ENCODE data around the gene SND1. TPM values are rescaled to one million over a fixed set of nuclear protein-coding genes. Genes with fewer than 3 reads are reported as not detected.

Gene SND1
- total RNA-seq, 2 experiments from 2014 or later = 193 to 214 TPM

DNA sequence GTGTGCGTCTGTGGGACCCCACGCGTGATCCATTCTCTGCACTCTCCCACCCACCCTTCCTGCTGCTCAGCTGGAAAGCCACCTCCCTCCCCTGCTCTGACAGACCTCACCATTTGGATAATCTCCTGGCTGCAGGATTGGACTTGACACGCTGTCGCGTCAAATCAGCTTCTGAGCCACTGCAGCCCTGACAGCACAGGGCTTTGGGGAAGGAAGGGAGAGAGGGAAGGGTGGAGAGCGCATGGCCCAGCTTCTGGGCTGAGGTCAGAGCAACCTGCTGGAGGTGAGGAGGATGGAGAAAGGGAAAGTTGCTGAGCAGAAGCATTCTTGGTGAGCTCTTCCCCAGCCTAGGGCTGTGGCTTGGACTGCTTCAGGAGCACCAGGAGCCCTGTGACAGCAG, 428.2 kb downstream of the SND1 start:
- POLR2A ChIA-PET = no interaction called here
- ATAC-seq = no peak

DNA sequence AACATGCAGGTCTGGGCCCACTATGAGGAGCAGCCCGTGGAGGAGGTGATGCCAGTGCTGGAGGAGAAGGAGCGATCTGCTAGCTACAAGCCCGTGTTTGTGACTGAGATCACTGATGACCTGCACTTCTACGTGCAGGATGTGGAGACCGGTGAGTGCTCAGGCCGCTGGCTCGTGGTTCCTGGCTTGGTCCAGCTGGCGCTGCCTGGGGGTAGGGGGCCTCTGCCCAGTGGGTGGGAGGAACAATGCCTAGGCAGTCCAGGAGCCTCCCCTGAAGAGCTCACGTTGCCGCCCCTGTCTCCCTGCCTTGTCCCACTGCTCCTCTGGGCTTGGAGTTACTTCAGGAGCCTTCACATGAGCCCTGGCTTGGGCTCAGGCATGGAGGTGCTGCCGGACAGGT, 429.4 kb downstream of the SND1 start:
- no peaks in the 10 kb centered on the region for H3K4me1 Mint-ChIP-seq
- H3K4me3 Mint-ChIP-seq = no peak overlapping the region
- peaks cover 12% of the 10 kb centered on the region for H3K36me3 Mint-ChIP-seq (ENCODE audit: low read depth)
- no peak for DNase-seq
- intact Hi-C loops (cut with DNase I, micrococcal nuclease) = no loop called here
- H3K27me3 Mint-ChIP-seq = no peaks in the 10 kb centered on the region
- no peak overlapping the region for H3K27ac Mint-ChIP-seq
- CTCF ChIA-PET = no interaction called here
- ATAC-seq = no peak
- POLR2A ChIA-PET = no interaction called here
- no peaks in the 10 kb centered on the region for H3K9me3 Mint-ChIP-seq (ENCODE audit: low read depth)

More for the DNA sequence above, 428.2 kb downstream of the SND1 start:
- Mint-ChIP-seq H3K27me3 (no peaks in the 10 kb centered on the region), H3K4me1 (no peaks in the 10 kb centered on the region), H3K27ac (peak overlapping the region; percentile 42), H3K9me3 (ENCODE audit: low read depth) (no peaks in the 10 kb centered on the region), H3K36me3 (ENCODE audit: low read depth) (peaks cover 6% of the 10 kb centered on the region), H3K4me3 (no peak overlapping the region)
- DNase-seq = no peak
- intact Hi-C loops (cut with DNase I, micrococcal nuclease) = no loop called here
- CTCF ChIA-PET = interaction anchor here (0.8 kb wide), 1 partner anchor 112 kb away, joined by 3 read pairs; no protein-coding TSS in a partner anchor

DNA sequence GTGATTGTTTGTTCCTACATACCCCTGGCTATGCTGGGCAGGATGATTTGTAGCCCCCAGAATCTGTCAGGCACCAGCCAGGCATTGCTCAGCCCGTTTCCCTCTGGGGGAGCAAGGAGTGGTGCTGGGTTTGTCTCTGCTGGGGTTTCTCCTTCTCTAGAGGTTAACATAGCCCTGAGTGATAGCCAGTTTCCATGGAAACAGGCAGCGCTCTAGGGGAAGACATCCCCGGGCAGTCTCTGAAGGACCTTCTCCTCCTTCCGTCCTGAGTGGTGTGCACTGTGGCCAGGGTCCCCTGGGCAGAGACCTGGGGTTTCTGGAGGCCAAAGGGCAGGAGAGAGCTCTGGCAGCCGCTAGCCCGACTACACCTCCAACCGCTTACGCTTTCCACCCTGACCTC, 429.8 kb downstream of the SND1 start:
- Mint-ChIP-seq H3K4me3 (no peak overlapping the region), H3K9me3 (ENCODE audit: low read depth) (no peaks in the 10 kb centered on the region), H3K4me1 (no peaks in the 10 kb centered on the region), H3K36me3 (ENCODE audit: low read depth) (peaks cover 15% of the 10 kb centered on the region), H3K27me3 (no peaks in the 10 kb centered on the region), H3K27ac (no peak overlapping the region)
- DNase-seq (no peak), ATAC-seq (no peak)
- ChIA-PET POLR2A (no interaction called here), CTCF (no interaction called here)
- intact Hi-C loops (cut with DNase I, micrococcal nuclease) = no loop called here

DNA sequence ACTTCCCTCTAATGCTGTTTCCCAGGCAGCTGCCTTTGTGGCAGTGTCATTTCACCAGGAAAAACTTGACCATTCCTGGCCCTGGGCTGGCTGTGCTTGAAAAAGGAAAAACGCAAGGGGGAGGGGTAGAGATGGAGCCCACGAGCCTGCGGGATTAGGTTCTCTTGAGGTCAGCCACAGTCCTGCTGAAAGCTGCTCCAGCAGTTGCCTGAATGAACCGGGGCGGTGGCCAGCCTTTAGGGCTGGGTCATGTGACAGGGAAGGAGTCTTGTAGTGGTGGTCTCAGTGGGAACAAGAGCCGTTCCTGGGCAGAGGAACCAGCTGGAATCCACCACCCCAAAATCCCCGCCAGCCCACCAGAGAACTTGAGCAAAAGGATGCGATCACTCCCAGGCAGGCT, 430.4 kb downstream of the SND1 start:
- DNase-seq (no peak), ATAC-seq (no peak)
- intact Hi-C loops (cut with DNase I, micrococcal nuclease) = no loop called here
- no peak overlapping the region for H3K4me3 Mint-ChIP-seq
- no peaks in the 10 kb centered on the region for H3K9me3 Mint-ChIP-seq (ENCODE audit: low read depth)
- ChIA-PET POLR2A (no interaction called here), CTCF (no interaction called here)
- no peaks in the 10 kb centered on the region for H3K27me3 Mint-ChIP-seq
- H3K36me3 Mint-ChIP-seq (ENCODE audit: low read depth) = peaks cover 22% of the 10 kb centered on the region
- no peaks in the 10 kb centered on the region for H3K4me1 Mint-ChIP-seq
- no peak overlapping the region for H3K27ac Mint-ChIP-seq

DNA sequence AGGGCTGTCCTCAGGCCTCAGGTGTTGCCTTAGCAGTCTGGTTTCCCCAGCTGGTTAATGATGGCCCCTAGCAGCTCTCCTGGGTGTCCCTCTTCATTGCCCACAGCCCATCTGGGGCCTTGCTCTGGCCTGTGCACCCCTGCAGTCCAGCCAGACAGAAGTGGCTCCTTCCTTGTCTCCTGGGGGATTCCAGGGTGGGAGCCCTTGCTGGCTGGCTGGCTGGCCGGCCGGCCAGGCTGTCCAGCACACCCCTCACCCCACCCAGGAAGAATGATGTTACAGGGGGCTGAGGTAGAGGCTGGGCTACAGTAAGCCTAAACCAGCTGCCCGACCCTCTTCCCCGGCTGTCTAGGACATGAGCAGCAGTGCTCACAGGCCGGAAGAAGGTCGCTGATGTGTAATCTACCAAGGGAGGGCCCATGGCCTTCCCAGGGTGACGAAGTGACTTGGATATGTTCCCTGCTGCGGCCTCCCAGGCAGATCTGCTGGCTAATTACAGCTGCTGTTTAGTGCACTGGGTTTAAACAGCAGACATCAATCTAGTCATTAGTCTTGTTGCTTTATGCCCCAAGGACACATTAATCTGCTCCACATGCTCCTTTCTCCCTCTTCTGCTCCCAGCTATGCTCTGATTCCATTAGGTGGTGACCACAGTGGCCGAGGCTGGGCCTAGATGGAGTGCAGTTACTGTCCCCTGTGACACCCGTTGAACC, 433.1 kb downstream of the SND1 start:
- intact Hi-C loops (cut with DNase I, micrococcal nuclease) = no loop called here
- CTCF ChIA-PET = interaction anchor here (0.7 kb wide), 1 partner anchor 125 kb away, joined by 3 read pairs; no protein-coding TSS in a partner anchor
- Mint-ChIP-seq H3K36me3 (ENCODE audit: low read depth) (peaks cover 35% of the 10 kb centered on the region), H3K4me3 (no peak overlapping the region), H3K27me3 (no peaks in the 10 kb centered on the region), H3K4me1 (no peaks in the 10 kb centered on the region), H3K27ac (no peak overlapping the region), H3K9me3 (ENCODE audit: low read depth) (no peaks in the 10 kb centered on the region)
- POLR2A ChIA-PET = no interaction called here
- ATAC-seq = no peak
- no peak for DNase-seq

DNA sequence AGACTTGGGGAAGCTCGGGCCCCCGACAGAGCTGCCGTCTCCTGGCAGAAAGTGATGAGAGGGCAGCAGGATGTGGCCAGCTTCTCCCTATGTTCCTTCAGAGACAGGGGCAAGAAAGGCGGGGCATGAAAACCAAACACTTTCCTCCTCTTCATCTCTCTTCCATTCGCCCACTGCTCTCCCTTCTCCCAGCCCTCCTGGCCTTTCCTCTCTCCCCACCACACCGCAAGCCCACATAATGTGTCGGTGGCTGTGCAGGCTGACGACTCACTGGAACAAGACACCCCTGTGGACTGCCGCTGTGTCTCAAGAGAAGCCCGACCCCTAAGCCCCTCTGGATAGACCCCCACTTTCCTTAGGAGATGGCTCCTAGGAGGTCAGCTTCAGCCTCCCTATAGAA, 438.5 kb downstream of the SND1 start:
- Mint-ChIP-seq H3K4me3 (no peak overlapping the region), H3K36me3 (ENCODE audit: low read depth) (peaks cover 57% of the 10 kb centered on the region), H3K9me3 (ENCODE audit: low read depth) (no peaks in the 10 kb centered on the region), H3K4me1 (no peaks in the 10 kb centered on the region), H3K27ac (no peak overlapping the region), H3K27me3 (no peaks in the 10 kb centered on the region)
- intact Hi-C loops (cut with DNase I, micrococcal nuclease) = no loop called here
- ATAC-seq (no peak), DNase-seq (no peak)
- CTCF ChIA-PET = no interaction called here
- POLR2A ChIA-PET = no interaction called here

DNA sequence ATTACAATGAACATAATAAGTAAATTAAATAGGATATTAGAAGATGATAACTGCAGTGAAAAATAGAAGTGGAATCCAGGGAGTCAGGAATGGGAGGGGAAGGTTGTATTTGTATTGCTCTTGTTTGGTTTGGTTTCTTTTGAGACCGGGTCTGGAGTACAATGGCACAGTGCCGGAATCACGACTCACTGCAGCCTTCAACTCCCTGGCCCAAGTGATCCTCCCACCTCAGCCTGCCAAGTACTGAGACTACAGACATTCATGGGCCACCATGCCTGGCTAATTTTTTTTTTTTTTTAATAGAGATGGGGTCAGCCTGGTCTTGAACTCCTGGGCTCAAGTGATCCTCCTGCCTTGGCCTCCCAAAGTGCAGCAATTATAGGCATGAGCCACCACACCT, 439.1 kb downstream of the SND1 start:
- no peak for ATAC-seq
- ChIA-PET CTCF (no interaction called here), POLR2A (no interaction called here)
- Mint-ChIP-seq H3K27me3 (no peaks in the 10 kb centered on the region), H3K36me3 (ENCODE audit: low read depth) (peaks cover 58% of the 10 kb centered on the region), H3K9me3 (ENCODE audit: low read depth) (no peaks in the 10 kb centered on the region), H3K4me1 (no peaks in the 10 kb centered on the region), H3K4me3 (no peak overlapping the region), H3K27ac (peak overlapping the region; percentile 27)
- intact Hi-C loops (cut with DNase I, micrococcal nuclease) = no loop called here
- DNase-seq = no peak

DNA sequence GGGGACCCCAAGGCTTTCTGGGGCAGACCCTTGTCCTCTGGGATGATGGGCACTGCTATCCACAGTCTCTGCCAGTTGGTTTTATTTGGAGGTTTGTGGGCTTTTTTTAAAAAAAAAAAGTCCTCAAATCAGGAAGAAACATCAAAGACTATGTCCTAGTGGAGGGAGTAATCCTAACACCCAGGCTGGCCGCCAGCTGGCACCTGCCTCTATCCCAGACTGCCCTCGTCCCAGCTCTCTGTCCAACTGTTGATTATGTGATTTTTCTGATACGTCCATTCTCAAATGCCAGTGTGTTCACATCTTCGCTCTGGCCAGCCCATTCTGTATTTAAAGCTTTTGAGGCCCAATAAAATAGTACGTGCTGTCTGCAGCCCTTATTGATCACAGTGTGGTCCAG, 440.2 kb downstream of the SND1 start:
- no peak overlapping the region for H3K27ac Mint-ChIP-seq

DNA sequence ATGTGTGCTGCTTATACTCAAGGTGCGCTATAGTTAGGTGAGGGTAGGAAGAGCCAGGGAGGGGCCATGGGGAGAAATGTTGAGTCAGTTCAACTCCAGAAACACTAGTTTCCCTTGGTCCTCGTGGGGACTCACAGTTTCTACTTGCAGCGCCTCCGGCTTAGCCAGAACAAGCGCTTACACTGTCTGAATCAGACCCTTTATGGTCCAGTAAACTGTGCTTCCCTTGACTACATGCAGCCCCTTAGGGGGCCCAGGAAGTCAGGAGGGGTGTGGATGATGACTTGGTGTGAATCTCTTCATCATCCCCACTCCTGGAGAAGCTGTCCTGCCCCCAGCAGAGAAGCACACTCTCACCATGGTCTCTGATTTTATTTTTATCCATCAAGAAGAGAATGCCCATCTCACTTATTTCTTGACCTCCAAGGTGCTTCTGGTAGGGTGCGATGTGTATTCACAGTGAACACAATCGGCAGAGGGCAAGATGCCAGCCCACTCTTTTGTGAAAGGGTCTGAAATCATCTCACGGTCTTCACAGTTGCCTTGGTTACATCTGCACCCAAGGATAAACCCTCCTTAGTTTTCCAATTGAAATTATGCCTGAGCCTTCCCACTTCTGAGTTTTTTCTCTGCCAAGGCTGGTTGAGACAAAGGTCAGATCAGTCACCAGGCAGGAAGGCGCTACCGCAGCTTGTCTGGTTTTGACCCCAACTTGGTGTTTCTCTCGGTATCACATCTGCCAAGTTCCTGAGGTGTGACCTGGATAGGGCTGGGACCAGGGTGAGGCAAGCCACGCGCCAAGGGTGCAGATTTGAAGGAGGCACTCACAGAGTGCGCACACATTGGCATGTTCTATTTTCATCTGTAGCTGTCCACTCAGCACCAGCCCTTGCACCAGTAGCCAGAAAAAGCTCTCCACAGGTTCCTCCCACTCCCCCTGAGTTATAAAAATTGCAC, 441.9 kb downstream of the SND1 start:
- POLR2A ChIA-PET = no interaction called here
- Mint-ChIP-seq H3K36me3 (ENCODE audit: low read depth) (peaks cover 41% of the 10 kb centered on the region), H3K27me3 (no peaks in the 10 kb centered on the region), H3K9me3 (ENCODE audit: low read depth) (no peaks in the 10 kb centered on the region), H3K27ac (peak overlapping the region; percentile 29), H3K4me1 (no peaks in the 10 kb centered on the region), H3K4me3 (no peak overlapping the region)
- intact Hi-C loops (cut with DNase I, micrococcal nuclease) = no loop called here
- CTCF ChIA-PET = no interaction called here
- DNase-seq (no peak), ATAC-seq (peak; percentile 28)

More for the DNA sequence above, 440.2 kb downstream of the SND1 start:
- H3K4me3 Mint-ChIP-seq = no peak overlapping the region
- ChIA-PET POLR2A (interaction anchor here (0.7 kb wide), 1 partner anchor 11 kb away, joined by 3 read pairs; no protein-coding TSS in a partner anchor), CTCF (no interaction called here)
- no peaks in the 10 kb centered on the region for H3K9me3 Mint-ChIP-seq (ENCODE audit: low read depth)
- ATAC-seq (no peak), DNase-seq (no peak)
- intact Hi-C loops (cut with DNase I, micrococcal nuclease) = no loop called here
- no peaks in the 10 kb centered on the region for H3K4me1 Mint-ChIP-seq
- H3K36me3 Mint-ChIP-seq (ENCODE audit: low read depth) = peaks cover 51% of the 10 kb centered on the region
- H3K27me3 Mint-ChIP-seq = no peaks in the 10 kb centered on the region

DNA sequence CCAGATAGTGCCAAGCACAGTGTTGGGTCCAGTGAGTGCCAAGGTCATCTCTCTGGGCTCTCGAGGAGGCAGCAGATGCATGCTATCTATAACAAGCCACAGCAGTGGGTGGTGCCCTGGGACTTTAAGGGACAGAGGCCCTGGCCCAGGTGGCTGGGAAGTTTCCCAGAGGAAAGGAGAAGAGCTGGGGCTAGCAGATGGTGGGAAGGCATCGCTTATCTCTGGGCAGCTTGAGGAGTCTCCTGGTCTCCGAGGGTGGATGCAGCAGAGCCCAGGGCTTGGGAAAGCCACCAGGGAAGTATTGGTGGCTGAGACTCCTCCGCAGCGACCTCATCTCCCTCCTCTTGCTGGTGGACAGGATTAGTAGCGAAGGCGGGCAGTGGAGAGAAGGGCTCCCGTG, 442.7 kb downstream of the SND1 start:
- Mint-ChIP-seq H3K36me3 (ENCODE audit: low read depth) (peaks cover 37% of the 10 kb centered on the region), H3K4me1 (peaks cover 3% of the 10 kb centered on the region), H3K27ac (no peak overlapping the region), H3K9me3 (ENCODE audit: low read depth) (no peaks in the 10 kb centered on the region), H3K27me3 (no peaks in the 10 kb centered on the region), H3K4me3 (no peak overlapping the region)
- DNase-seq (no peak), ATAC-seq (no peak)
- intact Hi-C loops (cut with DNase I, micrococcal nuclease) = no loop called here
- POLR2A ChIA-PET = no interaction called here
- CTCF ChIA-PET = interaction anchor here (0.7 kb wide), 1 partner anchor 10 kb away, joined by 3 read pairs; no protein-coding TSS in a partner anchor

DNA sequence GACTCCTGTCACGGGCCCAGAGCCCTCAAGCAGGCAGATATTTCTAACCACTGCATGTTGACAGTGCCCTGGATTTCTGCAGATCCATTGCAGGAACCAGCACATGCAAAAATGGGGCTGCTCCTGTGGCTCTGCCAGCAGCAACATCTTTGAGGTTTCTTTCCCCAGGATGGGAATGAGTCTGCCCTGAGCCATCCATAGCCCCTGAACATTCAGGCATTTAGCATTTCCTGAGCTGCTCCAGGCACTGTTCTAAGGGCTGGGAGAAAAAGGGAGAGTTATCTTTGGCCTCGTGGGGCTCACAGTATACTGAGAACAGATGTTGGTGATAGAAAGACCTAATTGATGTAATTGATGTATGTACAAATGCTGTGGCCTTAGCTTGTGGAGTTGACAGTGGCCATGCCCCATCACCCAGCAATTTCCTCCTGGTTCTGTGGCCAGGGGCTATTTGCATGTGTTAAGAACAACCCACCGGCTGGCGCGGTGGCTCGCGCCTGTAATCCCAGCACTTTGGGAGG, 445.3 kb downstream of the SND1 start:
- H3K4me1 Mint-ChIP-seq = peaks cover 15% of the 10 kb centered on the region
- no peak for DNase-seq
- H3K36me3 Mint-ChIP-seq (ENCODE audit: low read depth) = peaks cover 20% of the 10 kb centered on the region
- CTCF ChIA-PET = interaction anchor here (0.7 kb wide), 1 partner anchor 26 kb away, joined by 3 read pairs; no protein-coding TSS in a partner anchor
- H3K27ac Mint-ChIP-seq = no peak overlapping the region
- POLR2A ChIA-PET = no interaction called here
- no peaks in the 10 kb centered on the region for H3K27me3 Mint-ChIP-seq
- intact Hi-C loops (cut with DNase I, micrococcal nuclease) = no loop called here
- no peak for ATAC-seq
- H3K9me3 Mint-ChIP-seq (ENCODE audit: low read depth) = no peaks in the 10 kb centered on the region
- no peak overlapping the region for H3K4me3 Mint-ChIP-seq

DNA sequence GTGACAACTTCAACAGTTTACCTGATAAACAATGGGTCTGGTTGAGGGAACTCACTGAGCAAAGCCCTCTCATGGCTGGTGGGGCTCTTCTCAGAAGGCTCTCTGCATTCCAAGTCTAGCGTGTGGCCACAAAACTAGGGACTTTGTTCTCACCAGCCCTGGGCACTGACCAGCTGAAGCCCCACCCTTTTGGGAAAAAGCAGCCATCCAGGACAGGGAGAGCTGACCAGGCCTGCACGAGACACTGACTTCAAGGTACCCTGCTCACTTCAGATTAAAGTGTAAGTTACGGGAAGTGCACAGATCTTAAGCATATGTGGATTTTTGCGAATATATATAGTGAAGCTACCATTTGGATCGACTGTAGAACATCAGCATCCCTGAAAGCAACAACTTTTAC, 446.6 kb downstream of the SND1 start:
- peaks cover 18% of the 10 kb centered on the region for H3K4me1 Mint-ChIP-seq
- intact Hi-C loops (cut with DNase I, micrococcal nuclease) = no loop called here
- no peak overlapping the region for H3K4me3 Mint-ChIP-seq
- DNase-seq = no peak
- no peaks in the 10 kb centered on the region for H3K27me3 Mint-ChIP-seq
- ATAC-seq = no peak
- no peaks in the 10 kb centered on the region for H3K9me3 Mint-ChIP-seq (ENCODE audit: low read depth)
- POLR2A ChIA-PET = no interaction called here
- CTCF ChIA-PET = interaction anchor here (1.1 kb wide), 1 partner anchor 45 kb away, joined by 3 read pairs; no protein-coding TSS in a partner anchor
- H3K36me3 Mint-ChIP-seq (ENCODE audit: low read depth) = peaks cover 13% of the 10 kb centered on the region
- H3K27ac Mint-ChIP-seq = no peak overlapping the region
